SH-SY5Y (cell line): ENCODE measurements around the gene RAB11FIP4.

ENCODE experiments used
- GATA2 ChIP-seq: IDR thresholded peaks from 2 replicates; pipeline ENCODE4 v1.6.1; 2011; ENCODE audit warnings: mild to moderate bottlenecking, low read depth, low read length
- GATA3 ChIP-seq: IDR thresholded peaks from 2 replicates; pipeline ENCODE4 v1.6.1; 2011; ENCODE audit warnings: low read depth, mild to moderate bottlenecking, low read length, moderate library complexity

Gene RAB11FIP4

GRCh38 chr17:31575043-31575442 lies 183.6 kb downstream of the RAB11FIP4 start:
- no peak for TF ChIP-seq GATA2

- no peak for TF ChIP-seq GATA3
- peak; percentile 58 for TF ChIP-seq GATA2
Measured at GRCh38 chr17:31579265-31579664, 187.8 kb downstream of the RAB11FIP4 start.

- TF ChIP-seq GATA3 (no peak), GATA2 (no peak)
Measured at GRCh38 chr17:31580316-31580705, 188.8 kb downstream of the RAB11FIP4 start.

- TF ChIP-seq GATA3 (no peak), GATA2 (peak; percentile 89)
Measured at GRCh38 chr17:31580706-31581490, 189.4 kb downstream of the RAB11FIP4 start.

GRCh38 chr17:31581491-31581890 lies 190.0 kb downstream of the RAB11FIP4 start:
- no peak for TF ChIP-seq GATA2
- TF ChIP-seq GATA3 = no peak

GRCh38 chr17:31582151-31582907 lies 190.9 kb downstream of the RAB11FIP4 start:
- TF ChIP-seq GATA3 (no peak), GATA2 (no peak)

- no peak for TF ChIP-seq GATA2
- no peak for TF ChIP-seq GATA3
Measured at GRCh38 chr17:31583772-31584356, 192.4 kb downstream of the RAB11FIP4 start.

GRCh38 chr17:31584438-31585279 lies 193.2 kb downstream of the RAB11FIP4 start:
- no peak for TF ChIP-seq GATA2
- no peak for TF ChIP-seq GATA3

- no peak for TF ChIP-seq GATA2
- TF ChIP-seq GATA3 = no peak
Measured at GRCh38 chr17:31585280-31585630, 193.8 kb downstream of the RAB11FIP4 start.

GRCh38 chr17:31586946-31587345 lies 195.5 kb downstream of the RAB11FIP4 start:
- TF ChIP-seq GATA2 (no peak), GATA3 (no peak)

GRCh38 chr17:31587462-31587861 lies 196.0 kb downstream of the RAB11FIP4 start:
- TF ChIP-seq GATA3 (no peak), GATA2 (no peak)
